Parathyroid adenoma (tissue), 2 donors: Measurements from ENCODE around the gene UBE2U.

Source experiments
- H2AFZ ChIP-seq: fragments of 300-600 bp; sonication (generic); one replicate; pipeline ENCODE4 v1.7.0; 2017; ENCODE audit warnings: antibody characterized with exemption, mild to moderate bottlenecking
- H3K27ac ChIP-seq: fragments of 300-600 bp; sonication (generic); one replicate; pipeline ENCODE4 v1.7.0; 2017
- H3K27me3 ChIP-seq: fragments of 300-600 bp; sonication (generic); one replicate; pipeline ENCODE4 v1.7.0; 2017; ENCODE audit warnings: low read length; ENCODE audit not compliant: control insufficient read depth, insufficient read depth
- H3K36me3 ChIP-seq: fragments of 300-600 bp; sonication (generic); one replicate; pipeline ENCODE4 v1.7.0; 2017; ENCODE audit warnings: low read length; ENCODE audit not compliant: control insufficient read depth, insufficient read depth
- H3K4me1 ChIP-seq: fragments of 300-600 bp; sonication (generic); one replicate; pipeline ENCODE4 v1.7.0; 2017; ENCODE audit warnings: control low read depth
- H3K4me2 ChIP-seq: fragments of 300-600 bp; sonication (generic); one replicate; pipeline ENCODE4 v1.7.0; 2017; ENCODE audit warnings: low read length
- H3K4me3 ChIP-seq: fragments of 300-600 bp; sonication (generic); one replicate; pipeline ENCODE4 v1.7.0; 2017; ENCODE audit warnings: low read depth, low read length
- H3K79me2 ChIP-seq: fragments of 300-600 bp; sonication (generic); one replicate; pipeline ENCODE4 v1.7.0; 2017; ENCODE audit warnings: control low read depth
- H3K9ac ChIP-seq: fragments of 300-600 bp; sonication (generic); one replicate; pipeline ENCODE4 v1.7.0; 2017; ENCODE audit warnings: mild to moderate bottlenecking
- H3K9me3 ChIP-seq: fragments of 300-600 bp; sonication (generic); one replicate; pipeline ENCODE4 v1.7.0; 2017; ENCODE audit warnings: low read length; ENCODE audit not compliant: control insufficient read depth
- TF ChIP-seq, protein P1 (sequence below): fragments of 300-600 bp; sonication (generic); IDR thresholded peaks from one replicate; pipeline ENCODE4 v1.7.0; 2017; ENCODE audit warnings: antibody characterized with exemption, mild to moderate bottlenecking
- donor health status: primary hyperparathyroidism.

The UBE2U gene

DNA sequence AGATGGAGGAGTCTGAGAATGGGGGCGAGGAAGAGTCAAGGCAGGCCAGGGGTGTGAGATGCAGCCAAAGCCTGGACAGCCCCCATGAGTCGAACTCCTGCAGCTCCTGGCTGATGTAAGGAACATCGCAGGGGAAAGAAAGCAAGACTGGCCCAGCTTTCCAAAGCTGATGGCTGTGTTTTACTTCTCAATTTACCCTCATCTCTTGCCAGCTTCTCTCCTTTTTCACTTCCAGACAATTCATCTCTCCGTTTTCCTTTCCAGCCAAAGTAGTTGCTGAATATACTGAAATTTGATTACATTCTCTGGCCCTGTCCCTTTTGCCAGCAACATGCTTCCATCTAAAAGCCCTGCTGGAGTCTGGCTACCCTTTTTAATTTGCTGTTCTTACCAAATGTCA lies 40.0 kb upstream of the UBE2U start:
- Histone ChIP-seq H3K4me1 (peaks cover 3% of the 10 kb centered on the region), H3K36me3 (no peaks in the 10 kb centered on the region), H3K9me3 (no peaks in the 10 kb centered on the region), H3K27me3 (no peaks in the 10 kb centered on the region), H3K9ac (no peak overlapping the region), H3K4me2 (no peak overlapping the region), H2AFZ (no peak overlapping the region), H3K79me2 (no peaks in the 10 kb centered on the region), H3K27ac (no peak overlapping the region), H3K4me3 (no peak overlapping the region)
- TF ChIP-seq, protein P1, sequence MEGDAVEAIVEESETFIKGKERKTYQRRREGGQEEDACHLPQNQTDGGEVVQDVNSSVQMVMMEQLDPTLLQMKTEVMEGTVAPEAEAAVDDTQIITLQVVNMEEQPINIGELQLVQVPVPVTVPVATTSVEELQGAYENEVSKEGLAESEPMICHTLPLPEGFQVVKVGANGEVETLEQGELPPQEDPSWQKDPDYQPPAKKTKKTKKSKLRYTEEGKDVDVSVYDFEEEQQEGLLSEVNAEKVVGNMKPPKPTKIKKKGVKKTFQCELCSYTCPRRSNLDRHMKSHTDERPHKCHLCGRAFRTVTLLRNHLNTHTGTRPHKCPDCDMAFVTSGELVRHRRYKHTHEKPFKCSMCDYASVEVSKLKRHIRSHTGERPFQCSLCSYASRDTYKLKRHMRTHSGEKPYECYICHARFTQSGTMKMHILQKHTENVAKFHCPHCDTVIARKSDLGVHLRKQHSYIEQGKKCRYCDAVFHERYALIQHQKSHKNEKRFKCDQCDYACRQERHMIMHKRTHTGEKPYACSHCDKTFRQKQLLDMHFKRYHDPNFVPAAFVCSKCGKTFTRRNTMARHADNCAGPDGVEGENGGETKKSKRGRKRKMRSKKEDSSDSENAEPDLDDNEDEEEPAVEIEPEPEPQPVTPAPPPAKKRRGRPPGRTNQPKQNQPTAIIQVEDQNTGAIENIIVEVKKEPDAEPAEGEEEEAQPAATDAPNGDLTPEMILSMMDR = no peak

DNA sequence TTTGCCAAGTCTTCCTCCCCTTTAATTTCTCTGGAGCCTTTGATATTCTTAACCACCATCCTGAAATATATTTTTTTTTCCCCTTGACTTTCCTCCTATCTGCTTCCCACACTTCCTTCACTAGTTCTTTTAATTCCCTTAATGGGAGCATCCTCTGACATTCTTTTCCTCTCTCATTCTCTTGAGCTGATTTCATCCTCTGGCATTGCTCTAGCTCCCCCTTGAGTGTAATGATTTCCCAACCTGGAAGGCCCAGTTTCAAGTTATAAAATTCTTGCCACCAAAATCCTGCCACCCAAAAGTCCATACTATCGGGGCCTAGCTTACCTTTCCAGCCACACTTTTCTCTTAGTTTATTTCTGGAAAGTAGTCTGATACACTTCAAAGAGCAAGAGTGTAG lies 39.5 kb upstream of the UBE2U start:
- Histone ChIP-seq H3K4me2 (no peak overlapping the region), H3K79me2 (no peaks in the 10 kb centered on the region), H3K9ac (no peak overlapping the region), H2AFZ (no peak overlapping the region), H3K27ac (no peak overlapping the region), H3K27me3 (no peaks in the 10 kb centered on the region), H3K9me3 (no peaks in the 10 kb centered on the region), H3K4me1 (peaks cover 3% of the 10 kb centered on the region), H3K36me3 (no peaks in the 10 kb centered on the region), H3K4me3 (no peak overlapping the region)
- TF ChIP-seq, protein P1 = peak; percentile 27

DNA sequence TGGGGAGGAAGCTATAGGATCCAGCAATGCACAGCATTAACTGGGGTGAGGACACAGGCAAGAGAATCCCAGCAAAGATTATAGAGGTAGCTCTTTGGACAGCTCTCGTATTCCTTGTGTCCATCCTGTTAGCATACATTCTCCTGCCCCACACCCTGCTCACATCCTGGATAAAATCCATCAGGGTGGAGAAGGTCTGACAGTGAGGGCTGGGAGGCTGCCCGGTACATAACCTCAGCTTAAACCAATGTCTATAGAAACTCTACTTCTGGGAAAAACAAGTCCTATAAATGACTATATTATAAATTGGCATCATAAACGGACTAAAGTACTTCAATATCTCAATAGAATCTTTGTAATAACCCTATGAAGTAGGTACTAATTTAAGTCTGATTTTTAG lies 36.8 kb upstream of the UBE2U start:
- Histone ChIP-seq H2AFZ (no peak overlapping the region), H3K4me3 (no peak overlapping the region), H3K4me2 (no peak overlapping the region), H3K36me3 (no peaks in the 10 kb centered on the region), H3K79me2 (no peaks in the 10 kb centered on the region), H3K9me3 (no peaks in the 10 kb centered on the region), H3K4me1 (peaks cover 2% of the 10 kb centered on the region), H3K27ac (no peak overlapping the region), H3K27me3 (no peaks in the 10 kb centered on the region), H3K9ac (no peak overlapping the region)
- TF ChIP-seq, protein P1 = no peak

DNA sequence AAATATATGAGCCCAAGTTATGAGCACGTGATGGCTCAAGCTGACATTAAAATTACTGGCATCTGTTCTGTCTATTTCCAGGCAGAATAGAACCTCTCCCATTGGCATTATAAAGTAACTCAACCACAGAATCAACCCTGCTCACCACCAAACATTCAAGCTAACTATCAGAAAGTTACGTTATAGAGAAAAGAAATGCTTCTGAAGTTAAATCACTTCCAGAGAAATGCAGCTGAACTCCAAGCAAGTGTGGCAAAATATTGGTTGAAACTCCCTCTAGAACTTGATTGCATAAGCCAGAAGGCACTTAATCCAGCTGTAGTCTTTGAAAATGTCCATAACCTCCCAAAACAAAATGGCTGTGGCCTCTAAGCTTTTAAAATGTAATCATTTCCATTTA lies 36.2 kb upstream of the UBE2U start:
- no peak overlapping the region for H3K27ac ChIP-seq
- H3K4me1 ChIP-seq = no peaks in the 10 kb centered on the region
- TF ChIP-seq, protein P1 = no peak
- no peaks in the 10 kb centered on the region for H3K9me3 ChIP-seq
- H2AFZ ChIP-seq = no peak overlapping the region
- no peaks in the 10 kb centered on the region for H3K36me3 ChIP-seq
- no peak overlapping the region for H3K9ac ChIP-seq
- H3K4me2 ChIP-seq = no peak overlapping the region
- H3K79me2 ChIP-seq = no peaks in the 10 kb centered on the region
- H3K4me3 ChIP-seq = no peak overlapping the region
- no peaks in the 10 kb centered on the region for H3K27me3 ChIP-seq

DNA sequence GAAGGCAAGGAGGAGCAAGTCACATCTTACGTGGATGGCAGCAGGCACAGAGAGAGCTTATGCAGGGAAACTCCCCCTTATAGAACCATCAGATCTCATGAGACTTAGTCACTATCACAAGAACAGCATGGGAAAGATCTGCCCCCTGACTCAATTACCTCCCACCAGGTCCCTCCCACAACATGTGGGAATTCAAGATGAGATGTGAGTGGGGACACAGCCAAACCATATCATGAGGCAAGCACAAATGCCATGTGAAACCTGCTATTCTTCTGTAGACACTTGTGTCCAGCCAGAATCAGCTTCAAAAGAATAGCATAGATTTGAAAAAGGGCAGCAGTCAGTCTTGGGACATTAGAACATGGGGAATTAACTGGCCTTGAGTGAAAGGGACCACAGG lies 32.2 kb upstream of the UBE2U start:
- H3K4me1 ChIP-seq = no peaks in the 10 kb centered on the region
- H3K4me3 ChIP-seq = no peak overlapping the region
- no peaks in the 10 kb centered on the region for H3K79me2 ChIP-seq
- H3K4me2 ChIP-seq = no peak overlapping the region
- TF ChIP-seq, protein P1 = no peak
- H3K27ac ChIP-seq = no peak overlapping the region
- H2AFZ ChIP-seq = no peak overlapping the region
- H3K9me3 ChIP-seq = no peaks in the 10 kb centered on the region
- no peak overlapping the region for H3K9ac ChIP-seq
- no peaks in the 10 kb centered on the region for H3K36me3 ChIP-seq
- H3K27me3 ChIP-seq = no peaks in the 10 kb centered on the region
